Caco-2 (cell line): ENCODE data around the gene CCDC74A. TPM values are rescaled to one million over a fixed set of nuclear protein-coding genes. Genes with fewer than 3 reads are reported as not detected.
A peak's percentile ranks its signal among the peaks of the same experiment; 100 is the strongest.
"Not testable (repeated sequence)": the region's sequence is repeated elsewhere in the genome, so short reads cannot be mapped to it uniquely, and the experiment has no call there.

Experiments used
- BruUV-seq: library from RNA; stranded (reverse); fragments of 400-500 nt; replicated peaks from 2 replicates; lab custom pipeline; 2021; lab: Mats Ljungman, UMichigan
- CTCF ChIA-PET: fragments of 300-600 bp; sonication (Branson Sonifier 250); formaldehyde crosslinking; loops from one replicate; lab custom pipeline; 2022; ENCODE audit warnings: antibody characterized with exemption; lab: Charles Lee
- POLR2A ChIA-PET: fragments of 300-600 bp; sonication (Branson Sonifier 250); formaldehyde crosslinking; loops from one replicate; lab custom pipeline; 2022; ENCODE audit warnings: antibody characterized with exemption; lab: Charles Lee
- DNase-seq, 2 experiments: peaks; one replicate each; pipeline versions ENCODE4 v3.0.0 to v3.0.0-alpha.2; 2020 to 2022
- H3K27me3 ChIP-seq: replicated peaks from 2 replicates; pipeline ENCODE4 v1.6.0; 2011; ENCODE audit warnings: low read length; ENCODE audit not compliant: control insufficient read depth, insufficient read depth
- H3K36me3 ChIP-seq: 2 replicates; pipeline ENCODE4 v1.5.1; 2011; ENCODE audit warnings: low read length; ENCODE audit not compliant: control insufficient read depth, insufficient read depth
- H3K4me1 ChIP-seq: fragments of 250-450 bp; sonication (Bioruptor Pico); 2 replicates; pipeline ENCODE4 v1.5.1; 2020; ENCODE audit warnings: mild to moderate bottlenecking
- H3K4me3 ChIP-seq: 2 replicates; pipeline ENCODE4 v1.5.1; 2011; ENCODE audit warnings: low read depth, mild to moderate bottlenecking, control low read depth, low read length
- H3K9me3 ChIP-seq: fragments of 250-450 bp; sonication (Bioruptor Pico); 2 replicates; pipeline ENCODE4 v1.5.1; 2020; ENCODE audit warnings: mild to moderate bottlenecking, moderate library complexity
- H3K27ac Mint-ChIP-seq: one replicate; pipeline ENCODE4 v1.8.0; 2022; ENCODE audit warnings: mixed read lengths; ENCODE audit not compliant: unreplicated experiment
- H3K27me3 Mint-ChIP-seq: one replicate; pipeline ENCODE4 v1.8.0; 2022; ENCODE audit warnings: mixed read lengths; ENCODE audit not compliant: insufficient read depth, unreplicated experiment
- H3K36me3 Mint-ChIP-seq: one replicate; pipeline ENCODE4 v1.8.0; 2022; ENCODE audit warnings: mild to moderate bottlenecking, mixed read lengths; ENCODE audit not compliant: insufficient read depth, unreplicated experiment
- H3K4me1 Mint-ChIP-seq: one replicate; pipeline ENCODE4 v1.8.0; 2022; ENCODE audit warnings: low read depth, mixed read lengths; ENCODE audit not compliant: unreplicated experiment
- H3K4me3 Mint-ChIP-seq: one replicate; pipeline ENCODE4 v1.8.0; 2022; ENCODE audit warnings: mild to moderate bottlenecking, moderate library complexity, mixed read lengths; ENCODE audit not compliant: unreplicated experiment
- H3K9me3 Mint-ChIP-seq: one replicate; pipeline ENCODE4 v1.8.0; 2022; ENCODE audit warnings: mixed read lengths; ENCODE audit not compliant: unreplicated experiment
- CTCF ChIP-seq, 2 experiments: fragments of 200-600 bp in 1 of 2; IDR thresholded peaks; 1 replicate in 1 of 2; 2 replicates in 1 of 2; pipeline versions ENCODE4 v1.5.1 to v1.8.0; 2011 to 2022; ENCODE audit warnings: antibody characterized with exemption in 1 of 2, control low read depth in 1 of 2, inconsistent platforms in 1 of 2, low read depth in 1 of 2, low read length in 1 of 2, mild to moderate bottlenecking in 1 of 2, moderate library complexity in 1 of 2; ENCODE audit not compliant: insufficient read depth in 1 of 2, severe bottlenecking in 1 of 2, unreplicated experiment in 1 of 2
- intact Hi-C: fragments of 100-400 bp; cut with micrococcal nuclease; formaldehyde crosslinking; loops from one replicate; pipeline ENCODE4 v1.10.0; 2022; ENCODE audit not compliant: unreplicated experiment
- total RNA-seq: library from RNA; stranded (reverse); gene quantifications from 2 replicates; pipeline ENCODE4 v1.2.3, GENCODE V29; 2022

CCDC74A gene
- total RNA-seq, 1 experiment from 2014 or later = 0.36 TPM

- Histone ChIP-seq H3K36me3 (peaks cover 1% of the 10 kb centered on the region; the same call in 1 of the 2 replicates), H3K4me1 (no peaks in the 10 kb centered on the region), H3K27me3 (no peaks in the 10 kb centered on the region), H3K4me3 (no peak overlapping the region), H3K9me3 (no peaks in the 10 kb centered on the region)
- intact Hi-C loops = no loop called here
- no peak for DNase-seq
- Mint-ChIP-seq H3K4me1 (no peaks in the 10 kb centered on the region), H3K36me3 (peaks cover 37% of the 10 kb centered on the region), H3K27ac (no peak overlapping the region), H3K27me3 (no peaks in the 10 kb centered on the region), H3K4me3 (no peak overlapping the region), H3K9me3 (no peaks in the 10 kb centered on the region)
- CTCF ChIA-PET = no interaction called here
- no TSS peak for BruUV-seq
- POLR2A ChIA-PET = no interaction called here
- no peak for TF ChIP-seq CTCF (IDR thresholded peaks at IDR 0.05; ENCODE audit: insufficient read depth in 1 of 2, low read depth in 1 of 2, low read length in 1 of 2, severe bottlenecking in 1 of 2, unreplicated experiment in 1 of 2)
These were observed 11.7 kb upstream of the CCDC74A start for GRCh38 chr2:131516011-131516410.

GRCh38 chr2:131516621-131517020, 11.1 kb upstream of the CCDC74A start:
- H3K9me3 ChIP-seq, POLR2A ChIA-PET, H3K4me3 Mint-ChIP-seq, H3K27me3 Mint-ChIP-seq, intact Hi-C loops, H3K4me3 ChIP-seq, BruUV-seq, H3K27me3 ChIP-seq, CTCF ChIA-PET, H3K9me3 Mint-ChIP-seq, H3K27ac Mint-ChIP-seq, H3K4me1 ChIP-seq, H3K4me1 Mint-ChIP-seq, H3K36me3 ChIP-seq: not testable (repeated sequence)
- peak; percentile 30 to 37 for TF ChIP-seq CTCF (IDR thresholded peaks at IDR 0.05; ENCODE audit: insufficient read depth in 1 of 2, low read depth in 1 of 2, low read length in 1 of 2, severe bottlenecking in 1 of 2, unreplicated experiment in 1 of 2)
- peaks cover 39% of the 10 kb centered on the region for H3K36me3 Mint-ChIP-seq
- DNase-seq = peak in 1 of 2 experiments; percentile 39

- Histone ChIP-seq H3K9me3 (no peaks in the 10 kb centered on the region), H3K27me3 (no peaks in the 10 kb centered on the region), H3K36me3 (peaks cover 1% of the 10 kb centered on the region; the same call in 1 of the 2 replicates), H3K4me1 (no peaks in the 10 kb centered on the region), H3K4me3 (no peak overlapping the region)
- Mint-ChIP-seq H3K36me3 (peaks cover 42% of the 10 kb centered on the region), H3K4me1 (no peaks in the 10 kb centered on the region), H3K27ac (no peak overlapping the region), H3K9me3 (no peaks in the 10 kb centered on the region), H3K4me3 (no peak overlapping the region), H3K27me3 (no peaks in the 10 kb centered on the region)
- BruUV-seq = no TSS peak
- DNase-seq = no peak
- TF ChIP-seq CTCF (IDR thresholded peaks at IDR 0.05; ENCODE audit: insufficient read depth in 1 of 2, low read depth in 1 of 2, low read length in 1 of 2, severe bottlenecking in 1 of 2, unreplicated experiment in 1 of 2) = no peak
- intact Hi-C loops = no loop called here
- POLR2A ChIA-PET = no interaction called here
- CTCF ChIA-PET = no interaction called here
These were observed 10.4 kb upstream of the CCDC74A start for GRCh38 chr2:131517106-131517831.

DNA sequence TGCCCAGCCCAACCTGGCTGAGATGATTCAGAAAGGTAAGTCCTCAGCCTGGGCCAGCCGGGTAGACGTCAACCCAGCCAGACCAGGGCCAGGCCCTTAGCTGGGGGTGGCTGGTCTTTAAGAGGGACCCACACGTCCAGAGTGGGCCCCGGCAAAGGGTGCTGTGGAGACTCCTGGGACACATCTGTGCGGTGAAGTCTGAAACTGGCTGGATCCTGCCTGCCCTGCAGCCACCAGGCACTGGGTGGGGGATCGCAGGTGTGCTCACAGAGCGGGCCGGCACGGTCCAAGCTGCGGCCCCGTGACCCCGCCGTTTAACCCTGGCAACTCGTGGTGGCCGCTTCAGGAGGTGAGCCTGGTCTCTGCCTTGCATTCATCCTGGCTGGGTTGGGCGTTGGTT, 9.8 kb upstream of the CCDC74A start:
- H3K4me1 Mint-ChIP-seq, H3K4me3 Mint-ChIP-seq, H3K4me3 ChIP-seq, H3K36me3 ChIP-seq, H3K27ac Mint-ChIP-seq, intact Hi-C loops, H3K4me1 ChIP-seq, CTCF ChIA-PET, H3K27me3 Mint-ChIP-seq, H3K27me3 ChIP-seq, H3K9me3 ChIP-seq, DNase-seq, POLR2A ChIA-PET, H3K9me3 Mint-ChIP-seq, BruUV-seq: not testable (repeated sequence)
- H3K36me3 Mint-ChIP-seq = peaks cover 40% of the 10 kb centered on the region

DNA sequence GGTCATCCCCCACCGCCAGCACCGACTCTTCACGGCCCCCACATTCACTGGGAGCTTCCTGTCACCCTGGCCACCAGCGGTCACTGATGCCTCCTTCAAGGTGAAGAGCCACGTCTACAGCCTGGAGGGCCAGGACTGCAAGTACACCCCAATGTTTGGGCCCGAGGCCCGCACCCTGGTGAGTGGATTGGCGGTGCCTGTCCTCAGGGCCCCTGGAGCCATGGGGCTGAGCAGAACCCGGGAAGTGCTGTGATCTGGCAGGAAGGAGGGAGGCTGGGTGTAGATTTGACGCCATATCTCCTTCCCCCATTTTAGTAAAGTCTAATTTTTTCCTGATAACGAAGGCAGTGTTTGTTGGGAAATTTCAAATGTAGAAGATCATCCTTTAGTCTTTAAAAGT, 9.2 kb upstream of the CCDC74A start:
- CTCF ChIA-PET = not testable (repeated sequence)

More for the DNA sequence above, 9.2 kb upstream of the CCDC74A start:
- H3K9me3 Mint-ChIP-seq, H3K27me3 ChIP-seq, H3K4me3 Mint-ChIP-seq, H3K4me3 ChIP-seq, BruUV-seq, H3K36me3 ChIP-seq, POLR2A ChIA-PET, H3K4me1 Mint-ChIP-seq, H3K27me3 Mint-ChIP-seq, H3K27ac Mint-ChIP-seq, H3K4me1 ChIP-seq, H3K9me3 ChIP-seq, DNase-seq, intact Hi-C loops: not testable (repeated sequence)
- peaks cover 40% of the 10 kb centered on the region for H3K36me3 Mint-ChIP-seq
